ENCODE data around the gene SGPL1. TPM values are rescaled to one million over a fixed set of nuclear protein-coding genes. Genes with fewer than 3 reads are reported as not detected.

SGPL1 gene
- total RNA-seq, 2 experiments from 2014 or later, result 15.1 to 16.9 TPM

- Mint-ChIP-seq H3K27ac (no peak overlapping the region), H3K36me3 (ENCODE audit: low read depth) (peaks cover 88% of the 10 kb centered on the region)
Measured at GRCh38 chr10:70850097-70850496, 34.3 kb downstream of the SGPL1 start.

GRCh38 chr10:70851597-70852475 lies 36.1 kb downstream of the SGPL1 start:
- TF ChIP-seq CTCF (IDR thresholded peaks at IDR 0.05), result no peak
- CTCF ChIA-PET, result no interaction called here
- no peak for ATAC-seq (ENCODE audit: poor library complexity)
- no peak overlapping the region for H3K4me3 Mint-ChIP-seq
- no peak for DNase-seq
- no peaks in the 10 kb centered on the region for H3K9me3 ChIP-seq (ENCODE audit: control insufficient read depth in 1 of 2, insufficient read depth in 1 of 2, low read length in 2 of 2)
- H3K36me3 Mint-ChIP-seq (ENCODE audit: low read depth), result peaks cover 89% of the 10 kb centered on the region
- H3K9me3 Mint-ChIP-seq, result no peaks in the 10 kb centered on the region
- no peaks in the 10 kb centered on the region for H3K27me3 Mint-ChIP-seq
- intact Hi-C loops (cut with DNase I, micrococcal nuclease), result no loop called here
- peaks cover 44% of the 10 kb centered on the region for H3K36me3 ChIP-seq (ENCODE audit: insufficient read depth, low read length)
- H3K27ac Mint-ChIP-seq, result no peak overlapping the region
- no peak overlapping the region for H3K27ac ChIP-seq (ENCODE audit: low read depth in 1 of 2, low read length in 2 of 2)
- H3K4me3 ChIP-seq (ENCODE audit: low read length), result no peak overlapping the region
- H3K4me1 ChIP-seq (ENCODE audit: insufficient read depth, low read length), result no peaks in the 10 kb centered on the region
- POLR2A ChIA-PET, result no interaction called here
- H3K27me3 ChIP-seq (ENCODE audit: control insufficient read depth in 1 of 2, insufficient read depth in 2 of 2, low read length in 2 of 2), result no peaks in the 10 kb centered on the region
- peaks cover 8% of the 10 kb centered on the region for H3K4me1 Mint-ChIP-seq (ENCODE audit: low read depth)

More at GRCh38 chr10:70850097-70850496, 34.3 kb downstream of the SGPL1 start:
- no peak for DNase-seq
- H3K27me3 ChIP-seq (ENCODE audit: control insufficient read depth in 1 of 2, insufficient read depth in 2 of 2, low read length in 2 of 2), result no peaks in the 10 kb centered on the region
- Mint-ChIP-seq H3K4me3 (no peak overlapping the region), H3K4me1 (ENCODE audit: low read depth) (peaks cover 8% of the 10 kb centered on the region), H3K27me3 (no peaks in the 10 kb centered on the region), H3K9me3 (no peaks in the 10 kb centered on the region)
- H3K9me3 ChIP-seq (ENCODE audit: control insufficient read depth in 1 of 2, insufficient read depth in 1 of 2, low read length in 2 of 2), result no peaks in the 10 kb centered on the region
- TF ChIP-seq CTCF (IDR thresholded peaks at IDR 0.05), result no peak
- peaks cover 54% of the 10 kb centered on the region for H3K36me3 ChIP-seq (ENCODE audit: insufficient read depth, low read length)
- H3K4me1 ChIP-seq (ENCODE audit: insufficient read depth, low read length), result no peaks in the 10 kb centered on the region
- H3K4me3 ChIP-seq (ENCODE audit: low read length), result no peak overlapping the region
- ATAC-seq (ENCODE audit: poor library complexity), result no peak
- ChIA-PET POLR2A (no interaction called here), CTCF (no interaction called here)
- intact Hi-C loops (cut with DNase I, micrococcal nuclease), result no loop called here
- no peak overlapping the region for H3K27ac ChIP-seq (ENCODE audit: low read depth in 1 of 2, low read length in 2 of 2)

- peaks cover 8% of the 10 kb centered on the region for H3K4me1 Mint-ChIP-seq (ENCODE audit: low read depth)
- no peaks in the 10 kb centered on the region for H3K9me3 ChIP-seq (ENCODE audit: control insufficient read depth in 1 of 2, insufficient read depth in 1 of 2, low read length in 2 of 2)
- no peak for TF ChIP-seq CTCF (IDR thresholded peaks at IDR 0.05)
- intact Hi-C loops (cut with DNase I, micrococcal nuclease), result no loop called here
- no peaks in the 10 kb centered on the region for H3K4me1 ChIP-seq (ENCODE audit: insufficient read depth, low read length)
- DNase-seq (no peak), ATAC-seq (ENCODE audit: poor library complexity) (no peak)
- H3K4me3 ChIP-seq (ENCODE audit: low read length), result no peak overlapping the region
- no peaks in the 10 kb centered on the region for H3K27me3 ChIP-seq (ENCODE audit: control insufficient read depth in 1 of 2, insufficient read depth in 2 of 2, low read length in 2 of 2)
- peaks cover 93% of the 10 kb centered on the region for H3K36me3 Mint-ChIP-seq (ENCODE audit: low read depth)
- no peak overlapping the region for H3K27ac ChIP-seq (ENCODE audit: low read depth in 1 of 2, low read length in 2 of 2)
- ChIA-PET POLR2A (no interaction called here), CTCF (no interaction called here)
- no peak overlapping the region for H3K27ac Mint-ChIP-seq
- H3K9me3 Mint-ChIP-seq, result no peaks in the 10 kb centered on the region
- H3K4me3 Mint-ChIP-seq, result no peak overlapping the region
- peaks cover 46% of the 10 kb centered on the region for H3K36me3 ChIP-seq (ENCODE audit: insufficient read depth, low read length)
- H3K27me3 Mint-ChIP-seq, result no peaks in the 10 kb centered on the region
Measured at GRCh38 chr10:70853038-70853437, 37.3 kb downstream of the SGPL1 start.
